OCI-LY7 (cell line): ENCODE data around the gene IFNGR1. TPM values are rescaled to one million over a fixed set of nuclear protein-coding genes. Genes with fewer than 3 reads are reported as not detected.
"Not testable (repeated sequence)": the region's sequence is repeated elsewhere in the genome, so short reads cannot be mapped to it uniquely, and the experiment has no call there.

Experiments used
- BruUV-seq: library from RNA; stranded (reverse); fragments of 400-500 nt; replicated peaks from 2 replicates; lab custom pipeline; 2021; lab: Mats Ljungman, UMichigan
- CTCF ChIA-PET: fragments of 300-600 bp; sonication (Branson Sonifier 250); formaldehyde crosslinking; loops from one replicate; lab custom pipeline; 2022; ENCODE audit warnings: antibody characterized with exemption; ENCODE audit not compliant: unreplicated experiment; lab: Charles Lee
- POLR2A ChIA-PET: fragments of 300-600 bp; sonication (Branson Sonifier 250); formaldehyde crosslinking; loops from one replicate; lab custom pipeline; 2022; ENCODE audit warnings: antibody characterized with exemption; lab: Charles Lee
- DNase-seq: peaks from one replicate; pipeline ENCODE4 v3.0.0-alpha.2; 2015; ENCODE audit warnings: low spot score
- H2AFZ ChIP-seq: fragments of 200-600 bp; sonication (generic), shearing (Covaris generic); 2 replicates; pipeline ENCODE4 v1.6.1; 2014; ENCODE audit warnings: mild to moderate bottlenecking, antibody characterized with exemption, low read length, moderate library complexity
- H3K27ac ChIP-seq: fragments of 200-600 bp; sonication (generic); 2 replicates; pipeline ENCODE4 v1.5.1; 2014; ENCODE audit warnings: mixed run types, low read depth, mild to moderate bottlenecking, moderate library complexity, low read length, inconsistent platforms; ENCODE audit not compliant: poor library complexity, severe bottlenecking
- H3K36me3 ChIP-seq: fragments of 200-600 bp; sonication (generic); 2 replicates; pipeline ENCODE4 v1.6.1; 2014; ENCODE audit warnings: mild to moderate bottlenecking, antibody characterized with exemption, low read length, moderate library complexity, mixed read lengths; ENCODE audit not compliant: insufficient read depth
- H3K4me1 ChIP-seq: fragments of 200-600 bp; sonication (generic); 2 replicates; pipeline ENCODE4 v1.5.1; 2014; ENCODE audit warnings: mild to moderate bottlenecking, low read length; ENCODE audit not compliant: insufficient read depth, poor library complexity, severe bottlenecking
- H3K4me2 ChIP-seq: fragments of 200-600 bp; sonication (generic); 2 replicates; pipeline ENCODE4 v1.6.1; 2014; ENCODE audit warnings: mild to moderate bottlenecking, low read length
- H3K4me3 ChIP-seq: fragments of 200-600 bp; sonication (generic); 2 replicates; pipeline ENCODE4 v1.5.1; 2014; ENCODE audit warnings: mild to moderate bottlenecking, low read depth, low read length; ENCODE audit not compliant: poor library complexity, severe bottlenecking
- H3K79me2 ChIP-seq: fragments of 200-600 bp; sonication (generic); 2 replicates; pipeline ENCODE4 v1.6.1; 2016; ENCODE audit warnings: low read depth, mild to moderate bottlenecking, low read length, moderate library complexity, mixed read lengths; ENCODE audit not compliant: insufficient read depth
- H3K9me2 ChIP-seq: fragments of 200-600 bp; sonication (generic); 2 replicates; pipeline ENCODE4 v1.6.1; 2016; ENCODE audit warnings: mild to moderate bottlenecking, low read length, mixed read lengths; ENCODE audit not compliant: insufficient read depth
- H3K9me3 ChIP-seq: fragments of 200-600 bp; sonication (generic); 2 replicates; pipeline ENCODE4 v1.6.1; 2014; ENCODE audit warnings: mild to moderate bottlenecking, mixed run types, low read length, mixed read lengths
- H4K20me1 ChIP-seq: fragments of 200-600 bp; sonication (generic); 2 replicates; pipeline ENCODE4 v1.6.1; 2014; ENCODE audit warnings: mild to moderate bottlenecking, antibody characterized with exemption, low read length, moderate library complexity, mixed read lengths; ENCODE audit not compliant: insufficient read depth
- CTCF ChIP-seq: fragments of 200-600 bp; sonication (generic); conservative IDR thresholded peaks from 2 replicates; pipeline ENCODE4 v1.5.1; 2014; ENCODE audit warnings: mild to moderate bottlenecking, antibody characterized with exemption, low read length, moderate library complexity, mixed read lengths
- EZH2phosphoT487 ChIP-seq: fragments of 200-600 bp; sonication (generic); IDR thresholded peaks from 2 replicates; pipeline ENCODE4 v1.6.1; 2018; ENCODE audit warnings: low read depth, borderline replicate concordance, mild to moderate bottlenecking, mixed run types, antibody characterized with exemption, low read length, moderate library complexity, mixed read lengths
- intact Hi-C: fragments of 100-400 bp; cut with micrococcal nuclease; formaldehyde crosslinking; loops from one replicate; pipeline ENCODE4 v1.10.0; 2022; ENCODE audit not compliant: unreplicated experiment
- total RNA-seq, 2 experiments: library from RNA; depleted of rRNA in 1 of 2; stranded (reverse); fragments of >200 nt in 1 of 2; shearing (Covaris generic) in 1 of 2; gene quantifications; 2 replicates each; pipeline ENCODE4 v1.2.3, GENCODE V29; 2014 to 2022

Gene IFNGR1
- total RNA-seq, 2 experiments from 2014 or later: 23.2 to 23.6 TPM

GRCh38 chr6:137210903-137211302 lies 8.3 kb downstream of the IFNGR1 start:
- H4K20me1 ChIP-seq: no peaks in the 10 kb centered on the region
- no peak overlapping the region for H3K27ac ChIP-seq
- no peak overlapping the region for H3K4me2 ChIP-seq
- no TSS peak for BruUV-seq
- no peak overlapping the region for H3K4me3 ChIP-seq
- intact Hi-C loops: no loop called here
- peaks cover 62% of the 10 kb centered on the region; the same call in 1 of the 2 replicates for H3K79me2 ChIP-seq
- TF ChIP-seq CTCF (no peak), EZH2phosphoT487 (no peak)
- H3K9me3 ChIP-seq: peaks cover 57% of the 10 kb centered on the region
- no peaks in the 10 kb centered on the region for H3K9me2 ChIP-seq
- peaks cover 16% of the 10 kb centered on the region for H3K4me1 ChIP-seq
- no peak for DNase-seq
- ChIA-PET CTCF (no interaction called here), POLR2A (no interaction called here)
- peaks cover 93% of the 10 kb centered on the region for H3K36me3 ChIP-seq
- H2AFZ ChIP-seq: no peak overlapping the region

GRCh38 chr6:137208279-137208678 lies 10.9 kb downstream of the IFNGR1 start:
- Histone ChIP-seq H3K4me3 (no peak overlapping the region), H3K9me2 (no peaks in the 10 kb centered on the region), H2AFZ (no peak overlapping the region), H3K27ac (no peak overlapping the region), H3K4me1 (peaks cover 2% of the 10 kb centered on the region), H3K79me2 (peaks cover 37% of the 10 kb centered on the region; the same call in 1 of the 2 replicates), H3K4me2 (no peak overlapping the region), H4K20me1 (no peaks in the 10 kb centered on the region), H3K36me3 (peaks cover 95% of the 10 kb centered on the region), H3K9me3 (peaks cover 56% of the 10 kb centered on the region)
- BruUV-seq: no TSS peak
- intact Hi-C loops: no loop called here
- CTCF ChIA-PET: no interaction called here
- POLR2A ChIA-PET: interaction anchor here (1.3 kb wide), 1 partner anchor 10 kb away, joined by 5 read pairs; no protein-coding TSS in a partner anchor
- no peak for DNase-seq
- TF ChIP-seq CTCF (no peak), EZH2phosphoT487 (no peak)

GRCh38 chr6:137207457-137207856 lies 11.7 kb downstream of the IFNGR1 start:
- Histone ChIP-seq H3K79me2 (peaks cover 28% of the 10 kb centered on the region; the same call in 1 of the 2 replicates), H3K36me3 (peaks cover 97% of the 10 kb centered on the region), H3K9me3 (peaks cover 48% of the 10 kb centered on the region)
- intact Hi-C loops, H3K4me2 ChIP-seq, H2AFZ ChIP-seq, H3K4me3 ChIP-seq, H4K20me1 ChIP-seq, CTCF ChIA-PET, H3K27ac ChIP-seq, H3K4me1 ChIP-seq, DNase-seq, H3K9me2 ChIP-seq, BruUV-seq: not testable (repeated sequence)
- POLR2A ChIA-PET: interaction anchor here (1.3 kb wide), 1 partner anchor 10 kb away, joined by 5 read pairs; no protein-coding TSS in a partner anchor
